Measurements from ENCODE around the gene PDCL3. TPM values are rescaled to one million over a fixed set of nuclear protein-coding genes. Genes with fewer than 3 reads are reported as not detected.
A peak's percentile ranks its signal among the peaks of the same experiment; 100 is the strongest.

The PDCL3 gene
- total RNA-seq, result 27.9 TPM
- long read RNA-seq, transcript PDCL3-201 (6 exons, 1,337 nt), result major isoform, 56 of 56 reads
- long read RNA-seq, partial matches to known transcripts, result 0 of 56 reads
- long read RNA-seq, other reads (novel, unspliced or antisense), result 0 of 56 reads

- ATAC-seq (ENCODE audit: poor library complexity) (peak; percentile 97), DNase-seq (peak; percentile 97)
- intact Hi-C loops (cut with DNase I), result no loop called here
These were observed at the start of gene PDCL3 for GRCh38 chr2:100562613-100563406. PDCL3 (plus strand) TSS chr2:100562993; CDS start chr2:100563068, 75 bp downstream.

- ATAC-seq (ENCODE audit: poor library complexity) (no peak), DNase-seq (no peak)
- intact Hi-C loops (cut with DNase I), result no loop called here
These were observed 49.1 kb upstream of the PDCL3 start for GRCh38 chr2:100513650-100514049.

GRCh38 chr2:100517556-100517955 lies 45.2 kb upstream of the PDCL3 start:
- intact Hi-C loops (cut with DNase I), result no loop called here
- ATAC-seq (ENCODE audit: poor library complexity), result no peak
- DNase-seq, result no peak

GRCh38 chr2:100518801-100519200 lies 44.0 kb upstream of the PDCL3 start:
- no peak for DNase-seq
- intact Hi-C loops (cut with DNase I), result no loop called here
- ATAC-seq (ENCODE audit: poor library complexity), result no peak

GRCh38 chr2:100520224-100520623 lies 42.6 kb upstream of the PDCL3 start:
- intact Hi-C loops (cut with DNase I), result no loop called here
- DNase-seq (no peak), ATAC-seq (ENCODE audit: poor library complexity) (no peak)

- intact Hi-C loops (cut with DNase I), result no loop called here
- no peak for ATAC-seq (ENCODE audit: poor library complexity)
- DNase-seq, result no peak
These were observed 40.4 kb upstream of the PDCL3 start for GRCh38 chr2:100522430-100522829.

GRCh38 chr2:100524331-100524730 lies 38.5 kb upstream of the PDCL3 start:
- DNase-seq, result no peak
- no peak for ATAC-seq (ENCODE audit: poor library complexity)
- intact Hi-C loops (cut with DNase I), result no loop called here

- intact Hi-C loops (cut with DNase I), result no loop called here
- no peak for DNase-seq
- no peak for ATAC-seq (ENCODE audit: poor library complexity)
These were observed 35.9 kb upstream of the PDCL3 start for GRCh38 chr2:100526868-100527267.

GRCh38 chr2:100527440-100528015 lies 35.3 kb upstream of the PDCL3 start:
- intact Hi-C loops (cut with DNase I), result no loop called here

GRCh38 chr2:100529176-100529575 lies 33.6 kb upstream of the PDCL3 start:
- DNase-seq (no peak), ATAC-seq (ENCODE audit: poor library complexity) (no peak)
- intact Hi-C loops (cut with DNase I), result no loop called here

More at GRCh38 chr2:100527440-100528015, 35.3 kb upstream of the PDCL3 start:
- ATAC-seq (ENCODE audit: poor library complexity) (no peak), DNase-seq (no peak)

- DNase-seq, result no peak
- no peak for ATAC-seq (ENCODE audit: poor library complexity)
- intact Hi-C loops (cut with DNase I), result no loop called here
These were observed 32.9 kb upstream of the PDCL3 start for GRCh38 chr2:100529900-100530299.

GRCh38 chr2:100535855-100536254 lies 26.9 kb upstream of the PDCL3 start:
- ATAC-seq (ENCODE audit: poor library complexity) (no peak), DNase-seq (no peak)
- intact Hi-C loops (cut with DNase I), result no loop called here

- ATAC-seq (ENCODE audit: poor library complexity), result no peak
- intact Hi-C loops (cut with DNase I), result no loop called here
- no peak for DNase-seq
These were observed 24.9 kb upstream of the PDCL3 start for GRCh38 chr2:100537918-100538317.

GRCh38 chr2:100539221-100539620 lies 23.6 kb upstream of the PDCL3 start:
- DNase-seq (no peak), ATAC-seq (ENCODE audit: poor library complexity) (no peak)
- intact Hi-C loops (cut with DNase I), result no loop called here

GRCh38 chr2:100541404-100541803 lies 21.4 kb upstream of the PDCL3 start:
- intact Hi-C loops (cut with DNase I), result no loop called here
- DNase-seq, result no peak
- no peak for ATAC-seq (ENCODE audit: poor library complexity)

GRCh38 chr2:100542418-100542817 lies 20.4 kb upstream of the PDCL3 start:
- intact Hi-C loops (cut with DNase I), result no loop called here
- ATAC-seq (ENCODE audit: poor library complexity), result no peak

GRCh38 chr2:100544911-100545596 lies 17.7 kb upstream of the PDCL3 start:
- ATAC-seq (ENCODE audit: poor library complexity) (no peak), DNase-seq (no peak)
- intact Hi-C loops (cut with DNase I), result no loop called here

More at GRCh38 chr2:100542418-100542817, 20.4 kb upstream of the PDCL3 start:
- no peak for DNase-seq

GRCh38 chr2:100546469-100546868 lies 16.3 kb upstream of the PDCL3 start:
- intact Hi-C loops (cut with DNase I), result no loop called here
- no peak for ATAC-seq (ENCODE audit: poor library complexity)
- no peak for DNase-seq

GRCh38 chr2:100548771-100549170 lies 14.0 kb upstream of the PDCL3 start:
- no peak for ATAC-seq (ENCODE audit: poor library complexity)
- intact Hi-C loops (cut with DNase I), result no loop called here
- no peak for DNase-seq

- intact Hi-C loops (cut with DNase I), result no loop called here
- ATAC-seq (ENCODE audit: poor library complexity), result no peak
- no peak for DNase-seq
These were observed 11.5 kb upstream of the PDCL3 start for GRCh38 chr2:100551303-100551702.
